ENCODE results near the gene TET1.
A peak's percentile ranks its signal among the peaks of the same experiment; 100 is the strongest.
"Not testable (repeated sequence)": the region's sequence is repeated elsewhere in the genome, so short reads cannot be mapped to it uniquely, and the experiment has no call there.

The TET1 gene

DNA sequence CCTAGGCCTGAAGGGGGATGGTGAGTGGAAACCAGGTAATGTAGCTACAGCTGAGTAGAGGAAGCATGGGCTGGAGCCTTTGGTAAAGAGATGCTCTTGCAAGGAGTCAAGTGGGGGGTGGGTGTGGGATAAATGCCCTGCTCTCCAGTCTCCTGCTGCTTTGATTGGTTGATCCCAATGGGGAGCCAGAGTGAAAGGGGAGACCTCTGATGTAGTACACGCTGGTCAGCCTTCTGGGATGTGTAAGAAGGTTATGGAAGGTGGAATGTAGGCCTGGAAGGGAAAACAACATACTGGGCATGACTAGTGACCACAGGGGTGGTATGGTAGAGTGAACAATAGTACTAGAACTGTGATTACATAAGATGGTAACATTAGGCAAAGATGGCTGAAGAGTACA, 44.3 kb downstream of the TET1 start:
- DNase-seq (ENCODE audit: low read depth, low spot score), result no peak
- H3K27ac ChIP-seq, result no peak overlapping the region

DNA sequence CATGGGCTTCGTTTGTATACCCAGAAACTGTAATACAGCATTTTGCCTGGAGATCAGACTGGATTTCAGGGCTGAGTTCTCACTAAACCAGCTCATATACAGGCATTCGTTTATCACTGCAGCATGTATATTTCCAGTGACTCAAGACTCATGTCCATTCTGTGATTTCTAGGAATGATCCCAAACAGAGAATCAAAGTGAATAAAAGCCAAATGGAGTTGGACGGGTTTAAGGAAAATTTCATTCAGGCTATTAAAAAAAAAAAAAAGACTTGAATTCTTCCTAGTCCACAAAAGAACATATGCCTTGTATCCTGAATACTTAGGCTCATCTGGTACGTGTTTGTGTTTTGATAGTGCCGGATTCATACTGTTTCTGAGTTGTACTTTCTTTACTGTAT, 46.8 kb downstream of the TET1 start:
- H3K27ac ChIP-seq, result no peak overlapping the region
- DNase-seq (ENCODE audit: low read depth, low spot score), result no peak

DNA sequence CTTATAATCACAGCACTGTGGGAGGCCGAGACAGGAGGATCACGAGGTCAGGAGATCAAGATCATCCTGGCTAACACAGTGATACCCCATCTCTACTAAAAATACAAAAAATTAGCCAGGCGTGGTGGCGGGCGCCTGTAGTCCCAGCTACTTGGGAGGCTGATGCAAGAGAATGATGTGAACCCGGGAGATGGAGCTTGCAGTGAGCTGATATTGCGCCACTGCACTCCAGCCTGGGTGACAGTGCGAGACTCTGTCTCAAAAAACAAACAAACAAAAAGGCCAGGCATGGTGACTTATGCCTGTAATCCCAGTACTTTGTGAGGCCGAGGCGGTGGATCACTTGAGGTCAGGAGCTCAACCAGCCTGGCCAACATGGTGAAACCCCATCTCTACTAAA, 49.9 kb downstream of the TET1 start:
- H3K27ac ChIP-seq; DNase-seq (ENCODE audit: low read depth, low spot score): not testable (repeated sequence)

DNA sequence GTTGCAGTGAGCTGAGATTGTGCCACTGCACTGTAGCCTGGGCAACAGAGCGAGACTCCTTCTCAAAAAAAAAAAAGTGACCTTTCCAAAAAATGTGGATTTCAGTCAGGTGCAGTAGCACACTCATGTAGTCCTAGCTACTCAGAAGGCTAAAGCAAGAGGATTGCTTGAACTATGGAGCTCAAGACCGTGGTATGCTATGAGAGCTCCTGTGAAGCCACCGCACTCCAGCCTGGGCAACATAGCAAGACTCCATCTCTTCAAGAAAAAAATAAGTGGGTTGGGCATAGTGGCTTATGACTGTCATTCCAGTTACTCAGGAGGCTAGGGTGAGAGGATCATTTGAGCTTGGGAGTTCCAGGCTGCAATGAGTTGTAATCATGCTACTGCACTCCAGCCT, 51.1 kb downstream of the TET1 start:
- no peak overlapping the region for H3K27ac ChIP-seq
- DNase-seq (ENCODE audit: low read depth, low spot score), result no peak

DNA sequence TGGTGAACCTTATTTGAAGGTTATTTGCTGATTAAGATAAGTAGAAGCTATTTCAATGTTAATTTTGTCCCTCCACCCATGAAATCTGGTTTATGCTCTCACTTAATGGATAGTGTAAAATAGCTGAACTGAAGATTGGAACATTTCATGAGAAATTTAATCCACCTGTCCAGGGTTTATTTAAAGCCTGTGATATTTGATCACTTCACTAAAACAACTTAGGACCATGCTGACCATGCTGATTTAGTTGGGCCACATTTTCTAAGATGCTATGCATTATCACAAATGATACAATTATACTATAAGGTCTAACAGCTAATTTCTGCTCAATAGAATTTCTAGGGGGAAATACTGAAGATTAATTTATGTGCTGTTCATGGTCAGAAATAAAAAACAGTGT, 53.8 kb downstream of the TET1 start:
- not testable (repeated sequence) for H3K27ac ChIP-seq; DNase-seq (ENCODE audit: low read depth, low spot score)

DNA sequence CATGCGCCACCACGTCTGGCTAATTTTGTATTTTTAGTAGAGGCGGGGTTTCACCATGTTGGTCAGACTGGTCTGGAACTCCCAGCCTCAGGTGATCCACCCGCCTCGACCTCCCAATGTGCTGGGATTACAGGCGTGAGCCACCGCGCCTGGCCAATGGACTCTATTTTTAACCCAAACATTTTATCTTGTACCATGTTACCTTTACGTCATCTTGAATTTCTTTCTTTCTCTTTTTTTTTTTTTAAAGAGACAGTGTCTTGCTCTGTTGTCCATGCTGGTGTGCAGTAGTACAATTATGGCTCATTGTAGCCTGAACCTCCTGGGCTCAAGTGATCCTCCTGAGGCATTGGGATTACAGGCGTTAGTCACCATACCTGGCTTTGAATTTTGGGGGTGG, 57.6 kb downstream of the TET1 start:
- H3K27ac ChIP-seq; DNase-seq (ENCODE audit: low read depth, low spot score): not testable (repeated sequence)

DNA sequence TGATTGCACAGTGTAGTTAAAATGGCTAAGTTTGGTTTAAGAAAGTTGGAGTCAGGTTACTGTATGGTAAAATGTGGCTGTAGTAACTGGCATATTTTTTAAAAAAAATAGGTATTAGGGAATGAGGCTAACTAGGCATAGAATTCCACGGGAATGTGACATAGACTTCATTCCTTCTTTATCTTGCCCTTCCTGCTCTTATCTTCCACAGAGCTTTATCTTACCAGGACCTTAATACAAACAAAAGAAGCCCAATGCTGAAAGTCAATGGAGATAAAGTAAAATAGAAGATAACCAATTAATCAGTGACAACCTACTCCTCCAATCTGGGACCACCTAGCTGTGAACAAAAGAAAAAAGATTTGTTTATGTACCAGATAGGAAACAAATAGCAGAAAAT, 58.1 kb downstream of the TET1 start:
- no peak for DNase-seq (ENCODE audit: low read depth, low spot score)
- H3K27ac ChIP-seq, result no peak overlapping the region

DNA sequence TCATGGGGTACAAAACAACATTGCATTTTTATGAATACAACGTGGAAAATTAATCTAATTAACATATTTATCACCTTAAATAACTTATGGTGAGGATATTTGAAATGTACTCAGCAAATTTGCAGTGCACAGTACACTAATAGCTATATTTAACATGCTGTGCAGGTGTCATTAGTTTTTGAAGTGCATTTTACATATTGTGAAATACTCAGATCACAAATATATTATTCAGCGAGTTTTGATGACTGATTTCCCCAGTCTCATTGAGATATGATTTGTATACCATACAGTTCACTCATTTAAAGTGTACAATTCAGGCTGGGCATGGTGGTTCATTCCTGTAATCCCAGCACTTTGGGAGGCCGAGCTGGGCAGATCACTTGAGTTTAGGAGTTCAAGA, 59.5 kb downstream of the TET1 start:
- no peak for DNase-seq (ENCODE audit: low read depth, low spot score)
- H3K27ac ChIP-seq, result no peak overlapping the region

DNA sequence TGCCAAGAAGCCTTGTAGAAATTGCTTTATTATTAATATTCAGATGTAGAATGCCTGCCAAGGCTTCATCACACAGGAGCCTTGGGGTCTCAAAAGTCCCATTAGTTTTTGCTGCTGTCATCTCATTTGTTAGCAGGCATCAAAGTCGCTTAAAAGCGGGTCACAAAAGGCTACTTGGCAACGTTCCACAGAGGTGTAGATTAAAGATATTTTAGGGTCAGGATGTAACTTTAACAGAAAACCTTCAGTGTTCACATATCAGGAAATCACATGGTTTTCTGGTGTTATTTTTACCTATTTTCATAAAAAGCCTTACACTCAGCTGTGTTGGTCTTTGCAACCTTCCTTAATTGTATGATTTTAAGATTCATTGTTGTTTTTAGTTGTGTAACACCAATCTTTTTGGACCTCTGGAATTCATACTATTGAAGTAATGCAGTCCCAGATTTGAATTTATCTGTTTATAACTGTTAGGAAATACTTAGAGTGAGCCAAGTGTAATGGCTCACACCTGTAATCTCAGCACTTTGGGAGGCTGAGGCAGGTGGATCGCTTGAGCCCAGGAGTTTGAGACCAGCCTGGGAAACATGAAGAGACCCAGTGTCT, 65.3 kb downstream of the TET1 start:
- H3K27ac ChIP-seq, result no peak overlapping the region
- DNase-seq (ENCODE audit: low read depth, low spot score), result no peak

DNA sequence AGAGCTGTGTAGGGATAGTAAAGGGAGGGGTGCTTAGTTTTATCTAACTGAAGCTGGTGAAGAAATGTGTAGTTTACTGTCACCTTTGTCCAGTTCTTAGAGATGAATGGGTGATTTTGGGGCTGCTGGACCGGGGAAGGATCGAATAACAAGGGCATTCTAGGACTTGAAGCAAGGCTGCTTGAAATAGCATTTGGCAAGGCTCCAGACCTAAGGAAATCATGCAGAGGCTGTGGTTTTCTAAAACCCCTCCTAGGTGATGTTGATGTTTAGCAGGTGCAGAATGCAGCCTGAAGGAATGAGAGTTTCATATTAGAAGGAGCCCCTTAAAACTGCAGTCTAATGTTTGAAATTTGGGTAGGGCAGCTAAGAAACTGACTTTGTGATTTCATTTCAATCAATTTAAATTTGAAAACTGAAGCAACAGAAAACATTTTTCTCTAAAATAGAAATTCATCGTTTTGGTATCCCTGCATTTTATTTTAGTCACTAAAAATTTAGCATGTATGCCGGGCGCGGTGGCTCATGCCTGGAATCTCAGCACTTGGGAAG, 68.5 kb downstream of the TET1 start:
- no peak overlapping the region for H3K27ac ChIP-seq
- DNase-seq (ENCODE audit: low read depth, low spot score), result no peak

DNA sequence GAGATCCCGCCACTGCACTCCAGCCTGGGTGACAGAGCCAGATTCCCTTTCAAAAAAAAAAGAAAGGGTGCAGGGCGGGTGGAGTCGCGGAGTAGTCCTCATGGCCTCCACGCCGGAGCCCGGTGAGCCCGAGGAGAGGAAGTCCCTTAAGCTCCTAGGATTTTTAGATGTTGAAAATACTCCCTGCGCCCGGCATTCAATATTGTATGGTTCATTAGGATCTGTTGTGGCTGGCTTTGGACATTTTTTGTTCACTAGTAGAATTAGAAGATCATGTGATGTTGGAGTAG, 72.1 kb downstream of the TET1 start:
- DNase-seq (ENCODE audit: low read depth, low spot score); H3K27ac ChIP-seq: not testable (repeated sequence)

DNA sequence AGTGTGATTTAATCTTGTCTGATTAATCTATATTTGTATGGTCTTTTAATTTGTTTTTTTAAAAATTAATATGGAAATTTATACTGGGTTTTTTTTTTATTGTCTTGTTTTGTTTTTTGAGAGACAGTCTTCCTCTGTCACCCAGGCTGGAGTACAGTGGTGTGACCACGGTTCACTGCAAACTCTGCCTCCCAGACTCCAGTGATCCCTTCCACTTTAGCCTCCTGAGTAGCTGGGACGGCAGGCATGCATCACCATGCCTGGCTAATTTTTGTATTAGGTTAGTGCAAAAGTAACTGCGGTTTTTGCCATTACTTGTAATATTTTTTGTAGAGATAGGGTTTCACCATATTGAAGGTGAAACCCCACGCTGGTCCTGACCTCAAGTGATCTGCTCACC, 73.1 kb downstream of the TET1 start:
- no peak for DNase-seq (ENCODE audit: low read depth, low spot score)
- H3K27ac ChIP-seq, result no peak overlapping the region

DNA sequence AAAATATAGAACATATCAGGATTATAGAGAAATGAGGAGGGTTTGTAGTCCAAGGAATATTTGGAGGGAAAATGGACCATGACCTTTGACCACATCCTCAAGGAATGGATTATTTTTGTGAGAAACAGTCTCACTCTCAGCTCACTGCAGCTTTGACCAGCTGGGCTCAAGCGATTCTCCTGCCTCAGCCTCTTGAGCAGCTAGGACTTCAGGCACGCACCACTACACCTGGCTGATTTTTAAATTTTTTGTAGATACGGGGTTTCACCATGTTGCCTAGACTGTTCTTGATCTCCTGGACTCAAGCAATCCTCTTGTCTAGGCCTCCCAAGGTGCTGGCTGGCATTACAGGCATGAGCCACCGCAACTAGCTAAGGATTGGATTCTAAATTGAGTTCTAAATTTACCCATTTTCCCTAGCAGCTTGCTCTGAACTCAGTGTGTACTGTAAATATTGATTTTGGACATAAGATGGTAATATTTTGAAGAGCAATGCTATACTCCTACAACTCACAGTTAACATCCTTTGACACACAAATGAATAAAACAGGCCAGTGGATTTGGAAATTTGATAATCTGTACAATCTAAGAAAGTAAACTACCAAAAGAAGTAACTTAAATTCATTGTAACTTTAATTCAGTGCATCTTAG, 73.8 kb downstream of the TET1 start:
- DNase-seq (ENCODE audit: low read depth, low spot score), result no peak
- no peak overlapping the region for H3K27ac ChIP-seq

DNA sequence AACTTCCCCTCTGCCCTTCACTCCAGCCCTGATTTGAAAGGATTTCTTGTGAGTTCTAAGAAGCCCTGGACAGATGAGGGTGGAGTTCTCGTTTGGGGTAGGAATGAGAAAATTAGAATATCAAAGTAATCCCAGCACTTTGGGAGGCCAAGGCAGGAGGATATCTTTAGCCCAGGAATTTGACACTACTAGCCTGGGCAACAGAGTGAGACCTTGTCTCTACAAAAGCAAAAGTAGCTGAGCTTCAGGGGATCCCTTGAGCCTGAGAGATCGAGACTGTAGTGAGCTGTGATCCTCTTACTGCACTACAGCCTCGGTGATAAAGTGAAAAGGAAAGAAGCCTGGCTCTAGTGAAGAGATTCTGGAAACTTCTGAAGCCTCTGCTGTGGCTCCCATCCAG, 76.2 kb downstream of the TET1 start:
- H3K27ac ChIP-seq, result no peak overlapping the region
- DNase-seq (ENCODE audit: low read depth, low spot score), result no peak

DNA sequence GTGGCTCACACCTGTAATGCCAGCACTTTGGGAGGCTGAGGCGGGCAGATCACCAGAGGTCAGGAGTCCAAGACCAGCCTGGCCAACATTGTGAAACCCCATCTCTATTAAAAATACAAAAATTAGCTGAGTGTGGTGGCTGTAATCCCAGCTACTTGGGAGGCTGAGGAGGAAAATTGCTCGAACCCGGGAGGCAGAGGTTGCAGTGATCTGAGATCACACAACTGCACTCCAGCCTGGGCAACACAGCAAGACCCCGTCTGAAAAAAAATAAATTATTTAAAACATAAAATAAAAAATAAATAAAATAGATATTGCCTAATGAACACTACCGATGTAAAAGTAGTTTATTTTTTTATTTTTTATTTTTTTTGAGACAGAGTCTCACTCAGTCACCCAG, 83.4 kb downstream of the TET1 start:
- not testable (repeated sequence) for H3K27ac ChIP-seq; DNase-seq (ENCODE audit: low read depth, low spot score)

DNA sequence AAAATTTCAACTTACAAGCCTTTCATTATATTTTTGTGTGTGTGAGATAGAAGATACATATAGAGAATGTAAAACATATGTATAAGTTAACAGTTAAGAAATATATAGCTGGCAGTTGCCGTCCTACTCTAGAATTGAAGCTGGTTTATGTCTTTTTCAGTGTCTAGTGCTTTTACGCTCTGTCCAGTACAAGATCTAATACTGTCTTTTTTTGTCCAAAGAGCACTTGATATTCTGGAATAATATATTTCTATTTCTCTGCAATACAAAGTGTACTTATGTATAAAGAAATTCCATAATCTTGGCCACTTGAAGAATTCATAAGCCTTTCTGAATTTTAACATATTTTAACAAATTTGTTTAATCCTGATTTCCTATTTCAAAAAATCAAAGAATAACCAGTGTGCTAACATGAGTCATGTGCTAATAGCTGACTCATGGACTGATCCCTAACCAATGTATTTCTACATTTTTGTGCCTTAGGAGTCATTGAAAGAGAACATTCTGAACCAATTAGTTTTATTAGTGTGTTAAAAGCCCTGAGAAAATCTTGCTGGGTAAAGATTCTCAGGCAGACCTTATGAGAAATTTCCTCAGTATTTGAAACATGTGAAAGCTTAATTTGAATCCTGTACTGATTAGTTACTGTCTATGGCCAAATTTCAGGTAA, 87.7 kb downstream of the TET1 start:
- peak; percentile 20 for DNase-seq (ENCODE audit: low read depth, low spot score)
- H3K27ac ChIP-seq, result peak overlapping the region; percentile 56

DNA sequence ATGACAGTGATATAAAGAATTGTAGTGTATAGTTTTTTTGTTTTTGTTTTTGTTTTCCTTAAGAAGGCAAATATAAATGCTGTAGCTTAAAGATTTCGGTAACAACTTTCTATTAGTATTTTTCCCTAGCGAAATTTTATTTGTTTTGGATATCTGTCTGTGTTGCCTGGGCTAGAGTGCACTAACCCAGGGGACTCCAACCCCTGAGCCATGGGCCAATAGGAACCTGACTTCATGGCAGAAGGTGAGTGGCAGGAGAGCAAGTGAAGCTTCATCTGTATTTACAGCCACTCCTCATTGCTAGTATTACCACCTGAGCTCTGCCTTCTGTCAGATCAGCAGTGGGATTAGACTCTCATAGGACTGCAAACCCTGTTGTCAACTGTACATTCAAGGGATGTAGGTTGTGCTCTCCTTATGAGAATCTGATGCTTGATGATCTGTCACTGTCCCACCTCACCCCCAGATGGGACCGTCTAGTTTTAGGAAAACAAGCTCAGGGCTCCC, 95.5 kb downstream of the TET1 start:
- no peak for DNase-seq (ENCODE audit: low read depth, low spot score)
- no peak overlapping the region for H3K27ac ChIP-seq

DNA sequence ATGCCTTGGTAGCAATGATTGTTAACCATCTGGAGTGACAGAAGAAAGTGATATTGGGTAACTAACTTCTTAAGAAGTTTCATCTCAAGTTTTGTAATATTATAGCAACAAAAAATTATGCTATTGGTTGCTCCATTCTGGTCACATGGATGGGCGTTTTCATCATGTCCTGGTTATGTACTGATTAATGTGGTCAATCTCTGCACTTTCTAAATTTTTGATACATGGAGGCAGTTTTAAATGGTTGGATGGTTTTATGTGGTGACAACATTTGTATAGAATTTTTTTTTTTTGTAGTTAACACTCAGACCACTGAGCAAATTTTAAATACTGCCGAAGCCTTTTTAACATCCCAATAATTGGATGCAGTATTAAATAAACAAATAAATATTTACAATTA, 105.7 kb downstream of the TET1 start:
- no peak for DNase-seq (ENCODE audit: low read depth, low spot score)
- peak overlapping the region; percentile 58 for H3K27ac ChIP-seq

DNA sequence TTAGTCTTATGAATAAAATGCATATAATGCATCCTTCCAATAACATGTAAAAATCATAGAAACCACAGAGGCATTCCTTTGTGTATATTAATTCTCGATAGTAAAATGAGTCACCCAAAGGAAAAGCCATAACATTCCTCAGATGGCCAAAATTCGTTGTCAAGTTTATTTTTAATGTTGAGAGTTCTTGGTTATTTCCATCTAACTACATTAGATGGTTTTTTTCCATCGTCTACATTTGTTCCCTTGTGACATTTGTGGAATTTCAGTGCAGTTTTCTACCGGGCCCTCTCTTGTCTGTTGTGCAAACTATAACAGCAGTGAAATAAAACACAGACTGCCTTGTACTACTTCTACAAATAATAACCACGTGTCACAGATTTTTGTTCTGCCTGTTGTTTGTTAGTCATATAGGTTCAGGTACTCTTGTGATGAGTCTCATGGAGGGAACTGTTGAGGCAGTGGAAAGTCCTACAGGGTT, 106.2 kb downstream of the TET1 start:
- peak; percentile 40 for DNase-seq (ENCODE audit: low read depth, low spot score)
- peak overlapping the region; percentile 58 for H3K27ac ChIP-seq

DNA sequence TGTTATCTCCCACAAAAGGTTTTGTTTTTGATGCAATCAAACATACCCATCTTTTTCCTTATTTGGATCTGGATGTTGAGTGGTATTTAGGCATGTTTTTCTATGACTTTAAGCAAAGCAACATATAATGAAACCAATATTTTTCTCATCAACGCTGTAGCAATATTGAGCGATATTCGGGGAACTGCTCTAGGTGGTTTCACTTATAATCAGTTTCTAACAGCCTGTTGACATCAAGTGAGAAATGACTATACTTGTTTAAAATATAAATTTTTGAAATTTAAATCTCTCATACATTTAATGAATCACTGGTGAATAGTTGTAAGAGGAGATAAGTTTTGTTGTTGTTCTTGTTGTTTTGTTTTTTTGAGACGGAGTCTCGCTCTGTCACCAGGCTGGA, 108.1 kb downstream of the TET1 start:
- no peak for DNase-seq (ENCODE audit: low read depth, low spot score)
- H3K27ac ChIP-seq, result no peak overlapping the region

DNA sequence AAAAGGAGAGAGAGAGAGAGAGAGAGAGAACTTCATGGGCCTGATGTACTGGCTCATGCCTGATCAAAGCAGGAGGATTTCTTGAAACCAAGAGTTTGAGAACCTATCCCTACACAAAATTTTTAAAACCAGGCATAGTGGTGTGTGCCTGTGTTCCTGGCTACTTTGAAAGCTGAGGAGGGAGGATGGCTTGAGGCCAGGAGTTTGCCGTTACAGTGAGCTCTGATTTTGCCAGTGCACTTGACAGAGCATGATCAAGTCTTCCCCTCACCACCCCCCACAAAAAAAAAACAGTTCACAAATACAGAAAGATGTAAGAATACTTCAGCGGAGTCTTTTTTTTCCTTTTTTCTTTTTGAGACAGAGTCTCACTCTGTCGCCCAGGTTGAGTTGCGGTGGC, 108.8 kb downstream of the TET1 start:
- no peak for DNase-seq (ENCODE audit: low read depth, low spot score)
- no peak overlapping the region for H3K27ac ChIP-seq
